Renal cortex interstitium (tissue), 15 donors: ENCODE data around the gene SLTM. TPM values are rescaled to one million over a fixed set of nuclear protein-coding genes. Genes with fewer than 3 reads are reported as not detected.
A peak's percentile ranks its signal among the peaks of the same experiment; 100 is the strongest.
"Not testable (repeated sequence)": the region's sequence is repeated elsewhere in the genome, so short reads cannot be mapped to it uniquely, and the experiment has no call there.

Experiments used
- DNase-seq, 11 donors: peaks; one replicate each; pipeline ENCODE4 v3.0.0-alpha.2; 2013; ENCODE audit warnings: low read depth in 9 of 11, low spot score in 4 of 11; ENCODE audit errors: extremely low read depth in 1 of 11
- long read RNA-seq, 16 experiments: transcript quantifications; one replicate each; lab custom pipeline, GENCODE V29; 2026
- polyA plus RNA-seq, 3 donors: library from polyadenylated mRNA; unstranded; fragments of 120-200 nt; gene quantifications; one replicate each; pipeline ENCODE4 v1.2.1, GENCODE V29; 2013; ENCODE audit not compliant: insufficient read length in 3 of 3

SLTM gene
- polyA plus RNA-seq: 100 to 1,000 TPM; 128 to 154 (median 139) TPM
- long read RNA-seq, donor 1, partial matches to known transcripts: 18 of 21 reads
- long read RNA-seq, donor 1, other reads (novel, unspliced or antisense): 0 of 21 reads
- long read RNA-seq, donor 2, partial matches to known transcripts: 0 of 2 reads
- long read RNA-seq, donor 2, other reads (novel, unspliced or antisense): 0 of 2 reads
- long read RNA-seq, donor 3, full-length matches to known transcripts: 12 of 22 reads
- long read RNA-seq, donor 3, partial matches to known transcripts: 10 of 22 reads
- long read RNA-seq, donor 3, other reads (novel, unspliced or antisense): 0 of 22 reads
- long read RNA-seq, donor 4, full-length matches to known transcripts: 8 of 13 reads
- long read RNA-seq, donor 4, partial matches to known transcripts: 5 of 13 reads
- long read RNA-seq, donor 4, other reads (novel, unspliced or antisense): 0 of 13 reads
- long read RNA-seq, donor 5: 0 reads
- long read RNA-seq, donor 6, full-length matches to known transcripts: 10 of 19 reads
- long read RNA-seq, donor 6, partial matches to known transcripts: 9 of 19 reads
- long read RNA-seq, donor 6, other reads (novel, unspliced or antisense): 0 of 19 reads
- long read RNA-seq, donor 7, partial matches to known transcripts: 8 of 14 reads
- long read RNA-seq, donor 7, other reads (novel, unspliced or antisense): 0 of 14 reads
- long read RNA-seq, donor 8: 0 reads
- long read RNA-seq, donor 9, full-length matches to known transcripts: 5 of 5 reads
- long read RNA-seq, donor 9, partial matches to known transcripts: 0 of 5 reads
- long read RNA-seq, donor 9, other reads (novel, unspliced or antisense): 0 of 5 reads
- long read RNA-seq, donor 10, full-length matches to known transcripts: 9 of 9 reads
- long read RNA-seq, donor 10, partial matches to known transcripts: 0 of 9 reads
- long read RNA-seq, donor 10, other reads (novel, unspliced or antisense): 0 of 9 reads
- long read RNA-seq, donor 11, full-length matches to known transcripts: 5 of 10 reads
- long read RNA-seq, donor 11, partial matches to known transcripts: 5 of 10 reads
- long read RNA-seq, donor 11, other reads (novel, unspliced or antisense): 0 of 10 reads
- long read RNA-seq, donor 12, partial matches to known transcripts: 7 of 10 reads
- long read RNA-seq, donor 12, other reads (novel, unspliced or antisense): 0 of 10 reads
- long read RNA-seq, donor 13: 0 reads
- long read RNA-seq, donor 14, partial matches to known transcripts: 7 of 10 reads
- long read RNA-seq, donor 14, other reads (novel, unspliced or antisense): 0 of 10 reads
- long read RNA-seq, donor 15, partial matches to known transcripts: 0 of 1 reads
- long read RNA-seq, donor 15, other reads (novel, unspliced or antisense): 0 of 1 reads
- long read RNA-seq, donor 16, full-length matches to known transcripts: 16 of 35 reads
- long read RNA-seq, donor 16, partial matches to known transcripts: 19 of 35 reads
- long read RNA-seq, donor 16, other reads (novel, unspliced or antisense): 0 of 35 reads

DNA sequence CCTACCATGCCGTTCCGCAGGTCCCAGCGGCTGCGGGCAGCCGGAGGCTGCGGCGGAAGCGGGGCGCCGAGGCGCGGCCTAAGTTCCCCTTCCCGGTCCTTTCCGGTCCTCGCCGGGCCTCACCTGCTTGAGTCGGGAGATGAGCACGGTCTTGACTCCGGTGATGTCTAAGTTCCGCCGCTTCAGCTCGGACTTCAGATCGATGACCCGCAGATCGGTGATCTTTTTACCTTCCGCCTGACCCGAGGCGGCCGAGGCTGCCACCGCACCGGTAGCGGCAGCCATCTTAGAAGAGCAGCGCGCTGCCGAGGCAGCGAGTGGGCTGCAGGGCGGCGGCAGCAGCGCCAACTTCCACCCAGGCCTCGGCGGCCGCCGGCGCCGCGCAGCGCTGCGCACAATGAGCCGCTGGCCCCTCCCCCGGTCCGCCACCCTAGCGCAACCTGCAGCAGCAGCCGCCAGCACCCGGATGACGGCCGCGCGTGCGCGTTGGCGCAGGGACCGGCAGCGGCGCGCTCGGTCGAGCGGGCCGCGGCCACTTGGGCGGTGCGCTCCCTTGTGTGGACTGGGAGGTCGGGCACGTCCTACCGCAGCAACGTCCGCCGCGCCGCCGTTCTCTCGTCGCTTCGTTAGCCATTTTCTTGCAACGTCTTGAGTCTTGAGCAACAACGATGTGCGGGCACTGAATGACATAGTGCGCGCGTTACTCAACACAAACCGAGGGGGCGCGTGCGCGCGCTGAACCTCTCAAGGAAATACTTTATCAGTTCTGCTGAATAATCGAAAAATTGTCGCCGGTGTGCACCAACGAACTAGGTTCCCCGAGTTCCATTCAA lies at the start of gene SLTM:
TSS of gene SLTM (minus strand) at position 399 of the 833 bp plus-strand sequence. CDS start at position 285, 114 bp downstream.
- DNase-seq: peak; percentile 84 to 97 (median 93)

DNA sequence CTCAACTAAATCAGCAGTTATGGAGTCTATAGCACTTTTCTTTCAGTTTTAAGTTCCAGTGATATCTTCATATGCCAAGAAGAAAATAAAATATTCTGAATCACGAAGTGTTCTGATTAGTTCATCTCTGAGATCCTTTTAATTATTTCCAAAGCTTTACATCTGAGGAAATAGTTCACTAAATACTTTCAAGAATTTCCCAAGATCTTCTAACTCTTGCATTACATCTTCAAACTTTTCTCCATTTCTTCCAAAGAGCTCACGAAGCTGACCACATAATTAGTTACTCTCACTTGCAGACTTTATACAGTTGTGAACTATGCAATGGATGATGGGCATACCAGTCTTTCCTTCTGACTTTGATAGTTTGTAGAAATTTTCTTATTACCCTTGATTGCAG lies 49.8 kb upstream of the SLTM start:
- no peak for DNase-seq

DNA sequence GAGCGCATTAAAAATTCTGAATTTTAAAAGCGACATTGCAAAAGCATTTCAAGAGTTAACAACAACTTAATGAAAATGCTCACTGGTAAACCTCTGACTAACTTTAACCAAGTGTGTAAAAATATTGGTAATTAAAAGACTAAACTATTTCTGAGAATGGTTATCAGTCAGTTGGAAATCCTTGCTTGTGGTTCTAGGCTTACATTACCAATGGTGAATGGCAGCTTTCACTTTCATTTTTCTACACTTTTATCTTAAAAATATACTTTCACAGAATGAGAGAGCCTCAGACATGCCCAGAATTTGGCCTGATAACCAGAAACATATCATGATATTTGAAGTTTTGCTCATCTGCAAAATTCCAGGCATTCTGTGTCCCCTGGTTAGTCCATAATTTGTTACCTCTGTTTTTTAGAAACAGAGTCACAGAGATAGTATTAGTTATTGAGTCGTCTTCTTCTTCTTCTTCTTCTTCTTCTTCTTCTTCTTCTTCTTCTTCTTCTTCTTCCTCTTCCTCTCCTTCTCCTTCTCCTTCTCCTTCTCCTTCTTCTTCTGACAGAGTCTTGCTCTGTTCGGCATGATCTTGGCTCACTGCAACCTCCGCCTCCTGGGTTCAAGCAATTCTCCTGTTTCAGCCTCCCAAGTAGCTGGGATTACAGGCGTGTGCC lies 48.5 kb upstream of the SLTM start:
- no peak for DNase-seq

DNA sequence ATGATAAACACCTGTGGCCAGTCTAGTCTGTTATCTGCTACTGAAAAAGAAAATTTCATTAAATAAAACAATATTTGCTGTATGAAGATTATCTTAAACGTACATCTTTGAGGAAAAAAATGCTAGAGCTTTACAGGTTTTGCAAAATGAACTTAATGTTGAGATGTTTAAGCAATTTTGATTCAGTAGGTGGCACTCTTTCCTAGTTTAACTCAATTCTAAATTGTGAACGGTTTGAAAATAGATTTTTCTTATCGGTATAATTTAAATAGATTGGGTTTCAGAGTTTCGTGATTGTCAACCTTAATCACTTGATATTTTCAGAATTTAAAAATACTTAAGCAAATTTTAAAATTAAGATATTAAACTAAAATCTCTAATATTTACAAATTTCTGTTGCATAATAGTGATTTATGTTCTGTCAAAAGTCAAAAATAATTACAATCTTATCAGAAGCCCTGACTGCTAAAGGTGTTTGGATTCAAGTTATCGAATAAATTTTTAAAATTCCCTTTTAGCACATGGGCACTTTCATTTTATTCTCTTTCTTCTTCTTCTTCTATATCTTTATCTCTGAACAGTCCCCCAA lies 47.0 kb upstream of the SLTM start:
- peak in 2 of 11 donors; percentile 24 to 29 for DNase-seq

DNA sequence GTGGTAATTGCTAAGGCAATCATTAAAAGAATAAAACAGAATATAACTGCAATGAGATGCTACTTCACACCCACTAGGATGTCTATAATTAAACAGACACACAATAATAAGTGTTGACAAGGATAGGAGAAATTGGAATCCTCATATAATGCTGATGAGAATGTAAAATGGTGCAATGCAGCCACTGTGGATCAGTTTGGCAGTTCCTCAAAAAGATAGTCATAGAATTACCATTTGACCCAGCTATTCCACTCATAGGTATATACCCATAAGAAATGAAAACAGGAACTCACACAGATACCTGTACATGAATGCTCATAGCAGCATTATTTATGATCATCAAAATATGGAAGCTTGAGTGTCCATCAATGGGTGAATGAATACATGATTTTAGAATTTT lies 44.4 kb upstream of the SLTM start:
- no peak for DNase-seq

DNA sequence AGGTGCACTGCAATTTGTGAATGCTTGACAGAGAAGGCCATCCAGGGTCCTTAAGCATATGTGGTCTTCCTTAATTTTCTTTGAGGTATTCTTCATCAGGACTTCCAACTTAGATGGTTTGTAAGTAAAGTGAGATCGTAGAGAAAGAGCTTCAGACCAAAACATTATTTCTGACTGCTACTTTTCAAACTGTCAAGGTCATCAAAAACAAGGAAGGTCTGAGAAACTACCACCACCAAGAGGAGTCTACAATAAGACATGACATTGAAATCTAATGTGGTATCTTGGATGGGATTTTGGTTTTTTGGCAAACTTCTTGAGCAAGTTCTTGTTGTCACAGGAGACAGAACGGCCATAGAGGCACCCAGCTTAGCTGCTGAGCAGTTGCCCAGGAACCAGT lies 34.0 kb upstream of the SLTM start:
- DNase-seq: no peak

DNA sequence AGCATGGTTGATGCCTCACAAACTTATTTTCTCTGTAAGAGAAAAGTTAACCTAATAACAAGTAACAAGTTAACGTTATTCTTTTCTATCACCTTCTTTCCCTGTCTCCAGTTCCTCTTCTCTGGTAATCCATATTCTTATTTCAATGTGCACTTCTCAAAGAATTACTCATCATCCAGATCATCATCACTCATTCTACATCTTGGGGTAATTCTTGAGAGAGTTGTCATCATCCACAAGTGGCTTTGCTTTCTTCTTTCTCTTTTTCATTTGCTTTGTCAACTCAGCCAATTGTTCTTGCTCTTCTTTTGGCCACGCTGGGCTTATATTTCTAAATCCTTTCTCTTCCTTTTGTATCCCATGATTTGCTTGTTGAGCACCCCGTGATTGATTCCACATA lies 33.2 kb upstream of the SLTM start:
- no peak for DNase-seq

DNA sequence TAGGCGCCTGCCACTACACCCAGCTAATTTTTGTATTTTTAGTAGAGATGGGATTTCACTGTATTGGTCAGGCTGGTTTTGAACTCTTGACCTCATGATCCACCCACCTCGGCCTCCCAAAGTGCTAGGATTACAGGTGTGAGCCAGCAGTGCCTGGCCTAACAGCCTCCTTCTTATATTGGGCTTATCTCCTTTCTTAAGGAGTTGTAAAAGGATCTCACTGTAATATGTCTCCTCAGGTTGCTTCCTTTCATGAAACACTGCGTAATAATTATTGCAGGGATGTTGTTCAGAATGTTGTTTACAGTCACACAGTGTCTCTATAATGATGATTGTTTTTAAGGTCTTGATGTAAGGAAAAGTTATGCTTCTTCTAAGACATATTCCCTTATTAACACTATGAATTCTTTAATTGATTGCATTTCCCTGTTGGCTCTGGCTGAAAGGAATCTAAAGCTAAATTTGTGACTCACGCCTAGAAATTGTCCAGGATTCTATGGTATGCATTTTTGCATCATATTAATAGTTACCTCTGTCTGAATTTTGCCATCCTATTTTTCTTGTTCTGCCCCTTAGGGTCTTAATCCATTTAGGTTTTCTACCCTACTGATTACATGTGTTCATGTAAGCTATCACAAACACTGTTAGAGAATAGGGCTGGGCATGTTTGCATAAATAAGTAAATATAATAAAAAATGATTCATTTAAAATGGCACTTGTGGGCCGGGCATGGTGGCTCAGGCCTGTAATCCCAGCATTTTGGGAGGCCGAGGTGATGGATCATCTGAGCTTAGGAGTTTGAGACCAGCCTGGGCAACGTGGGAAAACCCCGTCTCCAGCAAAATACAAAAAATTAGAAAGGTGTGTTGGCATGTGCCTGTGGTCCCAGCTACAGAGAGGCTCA lies 29.4 kb upstream of the SLTM start:
- no peak for DNase-seq

DNA sequence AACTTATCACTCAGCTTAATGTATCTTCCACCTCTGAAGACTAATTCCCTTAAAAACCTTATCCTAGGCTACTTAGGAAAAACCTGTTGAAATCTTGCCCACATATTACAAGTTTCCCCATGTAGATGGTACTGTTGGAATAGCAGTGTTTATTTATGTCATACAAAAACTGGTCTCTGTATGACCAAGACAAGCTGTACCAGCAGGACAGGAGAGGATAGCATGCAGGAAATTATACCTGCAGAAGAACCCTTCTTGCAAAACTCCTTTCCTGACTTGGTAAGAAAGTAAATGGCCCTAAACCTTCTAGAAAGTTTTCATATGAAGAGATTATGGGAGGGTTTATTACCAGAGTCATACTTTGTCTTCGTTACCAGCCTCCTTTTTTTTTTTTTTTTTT lies 28.7 kb upstream of the SLTM start:
- no peak for DNase-seq

DNA sequence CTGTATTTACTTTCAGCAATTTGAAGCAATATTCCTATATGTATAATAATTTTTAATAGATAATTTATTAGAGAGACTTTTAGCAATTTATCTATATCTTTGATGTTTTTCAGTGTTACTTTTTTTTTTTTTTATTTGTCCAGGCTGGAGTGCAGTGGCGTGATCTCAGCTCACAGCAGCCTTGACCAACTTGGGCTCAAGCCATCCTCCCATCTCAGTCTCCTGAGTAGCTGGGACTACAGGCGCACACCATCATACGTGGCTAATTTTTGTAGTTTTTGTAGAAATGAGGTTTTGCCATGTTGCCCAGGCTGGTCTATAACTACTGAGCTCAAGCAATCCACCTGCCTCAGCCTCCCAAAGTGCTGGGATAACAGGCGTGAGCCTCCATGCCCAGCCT lies 25.3 kb upstream of the SLTM start:
- DNase-seq: no peak

DNA sequence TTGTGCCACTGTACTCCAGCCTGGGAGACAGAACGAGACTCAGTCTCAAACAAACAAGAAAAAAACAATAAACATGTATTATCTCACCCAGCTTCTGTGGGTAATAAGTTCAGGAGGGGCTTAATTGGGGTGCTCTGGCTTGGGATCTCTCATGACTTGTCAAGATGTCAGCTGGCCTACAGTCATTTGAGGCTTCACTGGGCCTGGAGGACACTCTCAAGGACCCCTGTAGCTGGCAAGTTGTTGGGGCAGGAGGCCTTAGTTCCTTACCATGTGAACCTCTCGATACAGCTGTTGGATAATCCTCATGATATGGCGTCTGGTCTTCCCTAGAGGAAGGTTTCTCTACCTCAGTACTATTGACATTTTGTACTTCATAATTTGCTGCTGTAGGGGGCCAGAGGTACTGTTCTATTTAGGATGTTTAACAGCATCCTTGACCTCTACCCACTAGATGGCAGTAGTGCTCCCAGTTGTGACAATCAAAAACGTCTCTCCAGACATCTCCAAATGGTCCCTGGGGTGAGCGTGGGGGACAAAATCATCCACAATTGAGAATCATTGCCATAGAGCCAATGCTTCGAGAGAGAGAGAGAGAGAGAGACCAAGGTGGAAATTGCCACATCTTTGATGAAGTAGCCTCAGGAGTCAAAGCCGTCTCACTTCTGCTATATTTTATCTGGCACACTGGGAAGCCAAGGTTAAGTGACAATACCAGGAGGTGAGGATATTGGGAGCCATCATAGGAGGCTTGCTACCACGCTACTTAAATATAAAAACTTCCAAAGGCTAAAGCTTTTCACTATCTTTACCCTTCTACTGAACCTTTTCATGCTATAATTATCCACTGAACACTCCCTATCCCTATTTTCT lies 23.9 kb upstream of the SLTM start:
- peak in 6 of 11 donors; percentile 24 to 40 (median 31) for DNase-seq

DNA sequence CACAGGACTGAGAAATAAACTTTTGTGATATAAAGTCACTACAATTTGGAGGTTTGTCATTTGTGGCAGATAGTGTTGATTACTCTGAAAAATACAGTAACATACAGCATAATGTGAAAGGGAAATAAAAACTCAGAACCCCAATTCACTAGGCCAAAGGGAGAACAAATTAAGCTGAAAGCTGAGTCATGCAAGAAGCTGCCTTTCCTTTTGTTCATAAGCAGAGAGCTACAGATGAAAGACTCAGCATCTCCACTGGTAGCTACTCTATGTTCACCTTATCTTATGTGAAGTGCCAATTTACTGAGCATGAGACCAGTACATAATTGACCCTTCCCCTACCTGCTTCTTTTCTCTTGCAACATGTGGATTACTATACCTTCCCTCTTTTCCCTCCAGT lies 19.3 kb upstream of the SLTM start:
- DNase-seq: no peak

DNA sequence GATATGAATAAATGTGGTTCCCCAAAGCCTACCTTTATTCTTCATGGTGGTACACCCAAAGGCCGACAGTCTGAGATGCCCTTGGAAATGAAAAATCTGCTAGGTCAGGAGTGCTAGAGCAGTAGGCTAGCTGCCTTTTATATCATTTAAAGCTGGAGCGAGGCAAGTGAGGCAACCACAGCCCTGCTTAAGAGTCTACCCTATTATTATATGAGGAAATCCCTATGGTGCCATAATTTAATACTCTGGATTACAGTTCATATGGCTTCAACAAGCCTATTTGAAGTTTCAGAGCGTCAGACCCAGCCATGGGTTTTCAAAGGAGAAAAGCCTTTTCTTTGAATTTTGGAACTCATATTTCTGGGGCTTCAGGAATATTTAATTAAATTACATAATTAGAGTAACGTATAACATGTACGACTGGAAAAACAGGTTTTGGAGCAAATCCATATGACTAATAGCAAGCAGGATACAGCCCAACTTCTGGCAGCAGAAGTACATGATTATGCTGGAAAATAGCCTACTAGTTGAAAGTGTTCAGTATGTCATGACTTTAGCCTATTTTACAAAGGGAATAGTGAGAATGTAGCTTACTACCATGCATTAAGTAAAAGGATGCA lies 18.0 kb upstream of the SLTM start:
- DNase-seq: peak in 3 of 11 donors; percentile 31 to 47 (median 45)

DNA sequence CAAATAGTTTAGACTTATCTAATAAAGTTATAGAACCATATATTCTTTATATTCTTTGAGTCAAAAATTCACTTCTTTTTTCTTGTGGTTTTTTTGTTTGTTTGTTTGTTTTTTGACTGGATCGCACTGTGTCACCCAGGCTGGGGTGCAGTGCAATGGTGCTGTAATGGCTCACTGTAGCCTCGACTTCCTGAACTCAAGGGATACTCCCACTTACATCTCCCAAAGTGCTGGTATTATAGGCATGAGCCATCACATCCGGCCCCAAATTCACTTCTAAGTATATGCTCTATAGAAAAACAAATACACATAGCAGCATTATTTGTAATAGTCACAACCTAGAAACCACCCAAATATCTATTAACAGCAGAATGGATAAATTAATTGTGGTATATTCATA lies 13.7 kb upstream of the SLTM start:
- no peak for DNase-seq

DNA sequence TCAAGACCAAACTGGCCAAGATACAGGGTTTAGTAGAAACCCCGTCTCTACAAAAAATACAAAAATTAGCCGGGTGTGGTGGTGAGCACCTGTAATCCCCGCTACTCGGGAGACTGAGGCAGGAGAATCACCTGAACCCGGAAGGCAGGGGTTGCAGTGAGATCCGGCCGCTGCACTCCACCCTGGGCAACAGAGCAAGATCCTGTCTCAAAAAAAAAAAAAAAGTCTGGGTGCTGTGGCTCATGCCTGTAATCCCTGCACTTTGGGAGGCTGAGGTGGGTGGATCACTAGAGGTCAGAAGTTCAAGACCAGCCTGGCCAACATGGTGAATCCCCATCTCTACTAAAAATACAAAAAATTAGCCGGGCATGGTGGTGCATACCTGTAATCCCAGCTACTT lies 1.5 kb upstream of the SLTM start:
- DNase-seq: not testable (repeated sequence)
